ENCODE data around the gene PLAAT2.
A peak's percentile ranks its signal among the peaks of the same experiment; 100 is the strongest.
"Not testable (repeated sequence)": the region's sequence is repeated elsewhere in the genome, so short reads cannot be mapped to it uniquely, and the experiment has no call there.

The PLAAT2 gene

DNA sequence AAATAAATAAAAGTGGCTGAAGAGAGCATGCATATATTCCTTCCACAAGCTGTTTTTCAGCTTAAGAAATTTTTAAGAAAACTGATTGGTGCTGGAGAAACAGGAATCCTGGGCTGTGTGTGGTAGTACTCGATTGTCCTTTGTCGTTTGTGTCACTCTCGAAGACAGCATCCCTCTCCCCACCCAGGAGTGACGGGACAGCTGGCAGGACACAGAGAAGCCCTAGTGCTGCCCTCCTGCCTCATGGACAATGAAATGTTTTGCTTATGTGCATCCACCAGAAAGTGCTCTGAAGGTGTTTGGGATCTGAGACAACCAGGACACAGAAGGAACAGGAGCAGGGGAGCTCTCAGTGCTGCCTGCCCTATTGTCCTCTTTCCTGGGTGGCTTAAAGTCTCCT is 13.8 kb downstream of the PLAAT2 start:
- DNase-seq (ENCODE audit: low read depth), result no peak

- DNase-seq (ENCODE audit: low read depth), result no peak
These were observed 15.0 kb downstream of the PLAAT2 start for GRCh38 chr11:63548178-63548577.

GRCh38 chr11:63547061-63547460 is 16.1 kb downstream of the PLAAT2 start:
- no peak for DNase-seq (ENCODE audit: low read depth)

- DNase-seq (ENCODE audit: low read depth), result no peak
These were observed 19.5 kb downstream of the PLAAT2 start for GRCh38 chr11:63543711-63544110.

DNA sequence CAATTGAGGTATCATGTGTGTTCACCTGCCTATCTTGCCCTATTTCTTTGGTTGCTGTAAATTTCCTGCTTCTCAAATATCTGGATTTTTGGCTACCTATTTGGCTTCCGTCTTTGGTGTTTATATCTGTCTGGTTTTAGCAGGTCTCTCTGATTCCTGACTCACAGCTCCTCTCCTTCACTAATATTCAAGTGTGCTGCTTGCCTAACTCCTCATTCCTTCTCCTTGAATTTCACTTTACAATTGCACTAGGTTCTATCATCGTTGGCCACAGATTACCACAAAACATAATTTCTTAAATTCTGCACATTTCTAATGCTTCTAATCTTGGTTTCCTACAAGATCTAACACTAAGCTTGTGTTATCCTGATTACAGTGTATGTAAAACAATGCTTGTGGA is 20.7 kb downstream of the PLAAT2 start:
- not testable (repeated sequence) for DNase-seq (ENCODE audit: low read depth)

DNA sequence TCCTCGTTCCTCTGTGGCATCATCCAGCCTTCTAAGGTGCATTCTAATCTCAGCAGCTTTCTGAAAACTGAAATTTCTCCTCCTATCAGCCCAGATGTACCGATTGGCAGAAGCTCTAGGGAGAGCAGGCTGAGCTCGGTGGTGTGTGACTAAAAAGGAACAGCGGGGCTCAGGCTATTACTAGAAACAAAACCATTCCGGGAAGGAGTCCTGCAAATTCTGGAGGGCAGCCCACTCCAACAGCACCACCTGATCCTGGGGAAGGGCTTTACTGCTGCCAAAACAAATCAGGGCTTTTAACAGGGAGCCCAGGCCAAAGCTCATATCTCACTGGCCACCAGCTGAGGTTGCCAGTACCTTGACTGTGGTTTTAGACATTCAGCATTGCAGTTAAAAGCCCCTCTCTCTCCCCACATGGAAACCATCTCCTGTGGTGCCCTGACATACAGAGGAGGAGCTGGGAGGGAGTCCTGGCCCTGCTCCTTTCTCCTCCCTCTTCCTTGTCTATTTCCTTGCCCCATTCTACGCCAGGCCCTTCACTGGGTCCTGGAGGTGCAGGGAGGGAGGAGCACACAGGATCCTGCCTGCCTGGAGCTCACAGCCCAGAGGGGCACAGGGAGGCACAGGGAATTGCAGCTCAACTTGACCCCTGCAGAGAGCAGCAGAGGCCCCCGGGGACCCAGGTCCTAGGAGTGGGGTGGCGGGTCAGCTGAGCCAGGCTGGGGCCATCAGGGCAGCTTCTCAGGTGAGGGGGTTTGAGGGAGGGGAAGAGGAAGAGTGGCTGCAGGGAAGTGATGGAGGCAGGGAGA is 25.7 kb downstream of the PLAAT2 start:
- peak; percentile 21 for DNase-seq (ENCODE audit: low read depth)

- peak; percentile 19 for DNase-seq (ENCODE audit: low read depth)
These were observed 26.4 kb downstream of the PLAAT2 start, which contains the start of gene PLAAT4 for GRCh38 chr11:63536669-63537292. Gene PLAAT4, plus strand, starts transcription at chr11:63536808. Its CDS starts 61 bp downstream, at chr11:63536869.

- no peak for DNase-seq (ENCODE audit: low read depth)
These were observed 27.4 kb downstream of the PLAAT2 start for GRCh38 chr11:63535734-63536133.

- DNase-seq (ENCODE audit: low read depth), result no peak
These were observed 28.2 kb downstream of the PLAAT2 start for GRCh38 chr11:63534895-63535461.

- no peak for DNase-seq (ENCODE audit: low read depth)
These were observed 29.1 kb downstream of the PLAAT2 start for GRCh38 chr11:63534076-63534475.

GRCh38 chr11:63532799-63533475 is 30.2 kb downstream of the PLAAT2 start:
- no peak for DNase-seq (ENCODE audit: low read depth)

DNA sequence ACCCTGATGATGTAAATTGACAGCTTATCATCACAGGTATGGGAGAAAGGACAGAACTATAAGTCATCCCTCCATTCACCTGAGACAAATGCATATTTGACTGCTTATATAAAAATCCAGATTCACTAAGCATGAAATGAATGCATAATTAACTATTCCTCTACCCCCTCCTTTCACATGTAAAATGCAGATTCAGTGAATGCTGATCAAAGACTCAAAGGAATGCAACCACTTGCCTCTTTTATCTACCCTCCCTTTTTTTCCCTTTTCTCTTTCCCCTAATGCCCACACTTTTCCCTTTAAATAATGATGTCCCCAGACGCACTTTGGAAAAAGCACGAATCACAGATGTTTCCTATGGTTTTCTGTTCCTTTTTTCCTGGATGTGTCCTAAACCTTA is 31.1 kb downstream of the PLAAT2 start:
- DNase-seq (ENCODE audit: low read depth), result no peak

GRCh38 chr11:63531074-63531792 is 31.9 kb downstream of the PLAAT2 start:
- peak; percentile 42 for DNase-seq (ENCODE audit: low read depth)

- DNase-seq (ENCODE audit: low read depth), result no peak
These were observed 33.2 kb downstream of the PLAAT2 start for GRCh38 chr11:63530021-63530420.

- DNase-seq (ENCODE audit: low read depth), result not testable (repeated sequence)
These were observed 33.8 kb downstream of the PLAAT2 start for GRCh38 chr11:63529373-63529772.

DNA sequence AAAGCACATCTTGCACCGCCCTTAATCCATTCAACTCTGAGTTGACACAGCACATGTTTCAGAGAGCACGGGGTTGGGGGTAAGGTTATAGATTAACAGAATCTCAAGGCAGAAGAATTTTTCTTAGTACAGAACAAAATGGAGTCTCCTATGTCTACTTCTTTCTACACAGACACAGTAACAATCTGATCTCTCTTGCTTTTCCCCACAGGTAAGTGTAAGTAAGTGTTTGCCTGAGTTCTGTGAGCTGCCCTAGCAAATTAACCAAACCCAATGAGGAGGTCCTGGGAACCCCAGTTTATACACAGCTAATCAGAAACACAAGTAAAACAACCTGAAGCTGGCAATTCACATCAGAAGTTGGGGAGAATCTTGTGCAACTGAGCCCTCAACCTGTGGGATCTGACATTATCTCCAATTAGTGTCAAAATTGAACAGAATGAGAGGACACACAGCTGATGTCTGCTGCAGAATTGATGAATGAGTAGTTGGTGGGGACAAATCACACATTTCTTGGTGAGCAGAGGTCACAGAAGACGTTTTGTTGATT is 34.4 kb downstream of the PLAAT2 start:
- DNase-seq (ENCODE audit: low read depth), result not testable (repeated sequence)

DNA sequence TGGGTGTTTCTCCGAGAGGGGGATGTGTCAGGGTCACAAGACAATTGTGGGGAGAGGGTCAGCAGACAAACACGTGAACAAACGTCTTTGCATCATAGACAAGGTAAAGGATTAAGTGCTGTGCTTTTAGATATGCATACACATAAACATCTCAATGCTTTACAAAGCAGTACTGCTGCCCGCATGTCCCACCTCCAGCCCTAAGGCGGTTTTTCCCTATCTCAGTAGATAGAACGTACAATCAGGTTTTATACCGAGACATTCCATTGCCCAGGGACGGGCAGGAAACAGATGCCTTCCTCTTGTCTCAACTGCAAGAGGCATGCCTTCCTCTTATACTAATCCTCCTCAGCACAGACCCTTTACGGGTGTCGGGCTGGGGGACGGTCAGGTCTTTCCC is 35.0 kb downstream of the PLAAT2 start:
- not testable (repeated sequence) for DNase-seq (ENCODE audit: low read depth)

DNA sequence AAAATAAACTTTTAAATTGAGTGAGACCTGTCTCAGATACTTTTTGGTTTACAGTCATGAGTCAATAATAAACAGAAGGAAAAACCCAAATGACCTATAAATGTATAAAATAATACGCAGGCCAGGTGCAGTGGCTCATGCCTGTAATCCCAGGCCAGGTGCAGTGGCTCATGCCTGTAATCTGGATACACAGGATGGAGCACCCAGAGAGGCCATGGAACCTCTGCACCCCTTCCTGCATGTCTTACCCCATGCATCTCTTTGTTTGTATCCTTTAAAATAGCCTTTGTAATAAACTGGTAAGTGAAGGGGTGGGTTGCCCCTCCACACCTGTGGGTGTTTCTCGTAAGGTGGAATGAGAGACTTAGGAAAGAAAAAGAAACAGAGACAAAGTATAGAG is 35.5 kb downstream of the PLAAT2 start:
- DNase-seq (ENCODE audit: low read depth), result no peak

GRCh38 chr11:63523151-63523550 is 40.0 kb downstream of the PLAAT2 start:
- DNase-seq (ENCODE audit: low read depth), result no peak

DNA sequence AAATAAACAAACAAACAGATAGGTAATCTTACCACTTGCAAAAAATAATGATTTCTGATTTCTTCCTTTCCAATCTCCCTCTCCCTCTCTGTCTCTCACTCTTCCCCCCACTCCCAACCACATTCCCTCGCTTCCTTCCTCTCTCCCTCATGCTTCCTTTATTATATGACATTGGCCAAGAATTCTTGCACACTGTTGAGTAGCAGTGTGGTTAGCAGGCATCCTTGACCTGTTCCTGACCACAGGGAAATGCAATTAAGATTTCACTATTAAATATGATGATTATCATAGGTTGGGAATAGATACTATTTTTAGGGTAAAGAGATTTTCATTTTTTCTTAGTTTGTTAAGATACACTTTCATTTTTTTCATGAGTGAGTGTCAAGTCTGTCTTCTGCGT is 41.3 kb downstream of the PLAAT2 start:
- DNase-seq (ENCODE audit: low read depth), result no peak

- no peak for DNase-seq (ENCODE audit: low read depth)
These were observed 42.5 kb downstream of the PLAAT2 start for GRCh38 chr11:63520606-63521170.
